Gastrocnemius medialis (tissue), 4 donors: ENCODE results near the gene RNF222.

ENCODE experiments used
- POLR2A ChIP-seq, 2 donors: fragments of 450-650 bp; IDR thresholded peaks; one replicate each; pipeline ENCODE4 v1.6.1; 2017; ENCODE audit warnings: antibody characterized with exemption in 2 of 2, mild to moderate bottlenecking in 2 of 2, moderate library complexity in 2 of 2
- TF ChIP-seq, protein P1 (sequence below), 5 experiments: fragments of 450-650 bp in 3 of 5; fragments of 200-600 bp in 2 of 5; sonication (generic) in 2 of 5; IDR thresholded peaks in 4 of 5; conservative IDR thresholded peaks in 1 of 5; 1 replicate in 4 of 5; 2 replicates in 1 of 5; pipeline ENCODE4 v1.5.1; 2016 to 2019; ENCODE audit warnings: antibody characterized with exemption in 5 of 5, mild to moderate bottlenecking in 3 of 5, moderate library complexity in 3 of 5

DNA sequence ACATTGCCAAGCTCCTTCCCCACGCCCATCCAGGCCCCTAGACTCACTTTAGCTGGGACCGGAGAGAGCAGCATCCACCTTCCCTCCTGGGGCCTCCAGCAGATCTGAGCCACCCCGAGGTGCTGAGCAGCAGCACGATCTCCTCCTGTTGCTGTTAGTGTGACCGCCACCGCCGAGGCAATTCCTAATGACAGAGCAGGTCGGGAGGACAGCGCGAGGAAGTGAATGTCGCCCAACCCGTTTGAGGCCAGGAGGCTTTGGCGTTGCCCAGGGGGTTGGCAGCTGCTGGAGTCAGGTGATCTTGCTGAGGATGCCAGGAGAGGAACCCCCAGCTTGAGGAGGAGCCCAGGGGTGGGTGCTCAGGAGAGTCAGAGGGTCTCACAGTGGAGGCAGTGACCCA is at the start of gene RNF222:
- TF ChIP-seq, protein P1, sequence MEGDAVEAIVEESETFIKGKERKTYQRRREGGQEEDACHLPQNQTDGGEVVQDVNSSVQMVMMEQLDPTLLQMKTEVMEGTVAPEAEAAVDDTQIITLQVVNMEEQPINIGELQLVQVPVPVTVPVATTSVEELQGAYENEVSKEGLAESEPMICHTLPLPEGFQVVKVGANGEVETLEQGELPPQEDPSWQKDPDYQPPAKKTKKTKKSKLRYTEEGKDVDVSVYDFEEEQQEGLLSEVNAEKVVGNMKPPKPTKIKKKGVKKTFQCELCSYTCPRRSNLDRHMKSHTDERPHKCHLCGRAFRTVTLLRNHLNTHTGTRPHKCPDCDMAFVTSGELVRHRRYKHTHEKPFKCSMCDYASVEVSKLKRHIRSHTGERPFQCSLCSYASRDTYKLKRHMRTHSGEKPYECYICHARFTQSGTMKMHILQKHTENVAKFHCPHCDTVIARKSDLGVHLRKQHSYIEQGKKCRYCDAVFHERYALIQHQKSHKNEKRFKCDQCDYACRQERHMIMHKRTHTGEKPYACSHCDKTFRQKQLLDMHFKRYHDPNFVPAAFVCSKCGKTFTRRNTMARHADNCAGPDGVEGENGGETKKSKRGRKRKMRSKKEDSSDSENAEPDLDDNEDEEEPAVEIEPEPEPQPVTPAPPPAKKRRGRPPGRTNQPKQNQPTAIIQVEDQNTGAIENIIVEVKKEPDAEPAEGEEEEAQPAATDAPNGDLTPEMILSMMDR (IDR thresholded peaks at IDR 0.05 in 4 of 5, conservative IDR thresholded peaks at IDR 0.05 in 1 of 5): no peak
- TF ChIP-seq POLR2A (IDR thresholded peaks at IDR 0.05): no peak
